ENCODE data around the gene HSP90AA1. TPM values are rescaled to one million over a fixed set of nuclear protein-coding genes. Genes with fewer than 3 reads are reported as not detected.
"Not testable (repeated sequence)": the region's sequence is repeated elsewhere in the genome, so short reads cannot be mapped to it uniquely, and the experiment has no call there.

HSP90AA1 gene
- total RNA-seq, 1 donor from 2014 or later, result 280 TPM

DNA sequence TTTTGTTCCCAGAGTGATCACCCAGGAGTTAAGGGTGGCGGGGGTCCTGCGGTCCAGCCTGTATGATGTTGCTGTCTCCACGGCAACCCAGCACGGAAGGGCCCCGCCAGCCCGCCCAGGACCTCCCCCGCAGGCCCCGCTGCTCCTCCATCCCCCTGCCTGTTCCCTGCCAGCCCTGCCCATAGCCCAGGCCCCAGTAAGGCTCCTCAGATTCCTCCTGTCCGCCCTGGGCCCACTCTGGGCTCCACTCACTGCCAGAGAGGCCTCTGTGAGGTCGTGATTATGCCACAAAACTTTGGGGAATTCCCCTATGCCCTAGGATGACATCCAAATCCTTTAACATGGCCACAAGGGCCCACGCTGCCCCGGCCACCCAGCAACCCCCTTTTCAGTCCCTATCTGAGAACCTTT is 20.8 kb downstream of the HSP90AA1 start:
- no peaks in the 10 kb centered on the region for H3K27me3 ChIP-seq (ENCODE audit: control insufficient read depth, insufficient read depth, low read length)
- DNase-seq (ENCODE audit: low read depth) (no peak), FAIRE-seq (no peak)
- H3K4me3 ChIP-seq (ENCODE audit: low read depth, low read length), result no peak overlapping the region
- TF ChIP-seq, protein P1, sequence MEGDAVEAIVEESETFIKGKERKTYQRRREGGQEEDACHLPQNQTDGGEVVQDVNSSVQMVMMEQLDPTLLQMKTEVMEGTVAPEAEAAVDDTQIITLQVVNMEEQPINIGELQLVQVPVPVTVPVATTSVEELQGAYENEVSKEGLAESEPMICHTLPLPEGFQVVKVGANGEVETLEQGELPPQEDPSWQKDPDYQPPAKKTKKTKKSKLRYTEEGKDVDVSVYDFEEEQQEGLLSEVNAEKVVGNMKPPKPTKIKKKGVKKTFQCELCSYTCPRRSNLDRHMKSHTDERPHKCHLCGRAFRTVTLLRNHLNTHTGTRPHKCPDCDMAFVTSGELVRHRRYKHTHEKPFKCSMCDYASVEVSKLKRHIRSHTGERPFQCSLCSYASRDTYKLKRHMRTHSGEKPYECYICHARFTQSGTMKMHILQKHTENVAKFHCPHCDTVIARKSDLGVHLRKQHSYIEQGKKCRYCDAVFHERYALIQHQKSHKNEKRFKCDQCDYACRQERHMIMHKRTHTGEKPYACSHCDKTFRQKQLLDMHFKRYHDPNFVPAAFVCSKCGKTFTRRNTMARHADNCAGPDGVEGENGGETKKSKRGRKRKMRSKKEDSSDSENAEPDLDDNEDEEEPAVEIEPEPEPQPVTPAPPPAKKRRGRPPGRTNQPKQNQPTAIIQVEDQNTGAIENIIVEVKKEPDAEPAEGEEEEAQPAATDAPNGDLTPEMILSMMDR (IDR thresholded peaks at IDR 0.05; ENCODE audit: insufficient read depth, low read length, severe bottlenecking), result no peak
- H3K36me3 ChIP-seq (ENCODE audit: control insufficient read depth, insufficient read depth, low read length), result no peaks in the 10 kb centered on the region

DNA sequence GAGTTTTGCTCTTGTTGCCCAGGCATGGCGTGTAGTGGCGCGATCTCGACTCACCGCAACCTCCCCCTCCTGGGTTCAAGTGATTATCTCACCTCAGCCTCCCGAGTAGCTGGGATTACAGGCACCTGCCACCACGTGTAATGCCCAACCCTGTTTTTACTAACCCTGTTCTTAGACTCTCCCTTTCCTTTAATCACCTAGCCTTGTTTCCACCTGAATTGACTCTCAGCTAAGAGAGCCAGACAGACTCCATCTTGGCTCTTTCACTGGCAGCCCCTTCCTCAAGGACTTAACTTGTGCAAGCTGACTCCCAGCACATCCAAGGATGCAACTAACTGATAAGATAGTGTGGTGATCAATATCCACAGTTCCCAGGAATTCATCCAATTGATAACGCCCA is 22.3 kb downstream of the HSP90AA1 start:
- not testable (repeated sequence) for FAIRE-seq; H3K4me3 ChIP-seq (ENCODE audit: low read depth, low read length); H3K36me3 ChIP-seq (ENCODE audit: control insufficient read depth, insufficient read depth, low read length); H3K27me3 ChIP-seq (ENCODE audit: control insufficient read depth, insufficient read depth, low read length); DNase-seq (ENCODE audit: low read depth)

DNA sequence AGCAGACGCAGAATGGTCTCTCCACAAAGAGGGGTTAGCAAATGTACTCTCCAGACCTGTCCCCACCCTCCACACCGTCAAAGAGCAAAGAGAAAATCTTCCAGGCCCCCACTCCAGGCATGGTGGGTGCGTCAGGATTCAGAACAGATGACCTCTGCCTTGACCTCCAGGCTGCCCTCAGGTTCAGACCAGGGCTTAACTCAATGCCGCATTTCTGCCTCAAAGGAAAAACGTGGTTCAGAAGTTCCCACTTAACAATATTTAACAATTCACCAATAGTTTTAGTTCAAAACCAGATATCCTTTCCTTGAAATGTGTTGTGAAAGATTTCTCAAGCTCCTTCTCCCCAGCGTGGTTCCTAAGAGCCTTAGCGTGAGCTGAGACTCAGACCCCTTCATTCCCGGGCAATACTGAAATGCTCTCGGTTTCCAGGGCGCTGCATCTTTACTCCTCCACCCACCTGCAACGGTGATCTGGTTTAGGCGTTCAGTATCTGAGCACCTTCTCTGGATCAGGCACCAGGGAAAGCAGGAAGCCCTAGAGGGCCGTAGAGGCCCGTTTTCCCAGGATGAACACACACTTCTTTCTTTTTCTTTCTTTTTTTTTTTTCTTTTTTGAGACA is 22.9 kb downstream of the HSP90AA1 start:
- no peaks in the 10 kb centered on the region for H3K27me3 ChIP-seq (ENCODE audit: control insufficient read depth, insufficient read depth, low read length)
- TF ChIP-seq, protein P1 (IDR thresholded peaks at IDR 0.05; ENCODE audit: insufficient read depth, low read length, severe bottlenecking), result no peak
- no peak for FAIRE-seq
- no peak for DNase-seq (ENCODE audit: low read depth)
- no peaks in the 10 kb centered on the region for H3K36me3 ChIP-seq (ENCODE audit: control insufficient read depth, insufficient read depth, low read length)
- H3K4me3 ChIP-seq (ENCODE audit: low read depth, low read length), result no peak overlapping the region

DNA sequence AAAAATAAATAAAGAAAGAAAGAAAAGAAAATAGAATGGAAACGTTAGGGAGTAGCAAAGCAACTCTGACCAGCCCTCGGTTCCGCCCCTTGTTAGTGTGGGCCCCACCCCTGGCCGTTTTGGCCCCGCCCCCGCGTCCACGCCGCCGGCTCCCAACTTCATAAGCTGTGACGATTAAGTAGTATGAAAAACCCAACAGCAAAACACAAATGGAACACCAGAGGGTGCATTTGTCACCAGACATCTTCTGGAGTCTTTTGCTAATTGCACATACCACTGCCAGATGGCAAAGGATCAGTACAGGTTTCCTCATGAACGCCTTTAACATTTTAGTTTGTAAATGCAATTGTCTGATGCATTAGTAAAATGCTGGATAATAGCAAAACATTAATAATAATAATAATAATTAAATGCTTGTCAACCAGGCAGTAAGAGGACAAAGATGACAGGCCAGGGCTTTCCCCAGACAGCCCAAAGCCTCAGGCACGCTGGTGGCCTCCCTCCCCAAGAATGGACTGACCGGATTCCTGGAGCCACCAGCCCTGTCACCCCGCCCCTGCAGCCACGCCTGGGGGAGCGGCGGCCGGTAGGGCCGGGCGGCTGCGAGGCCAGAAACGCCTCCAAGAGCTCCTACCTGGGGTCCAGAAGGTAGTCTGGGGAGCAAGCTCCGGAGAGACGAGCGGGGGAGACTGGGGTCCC is 23.6 kb downstream of the HSP90AA1 start:
- H3K27me3 ChIP-seq (ENCODE audit: control insufficient read depth, insufficient read depth, low read length), result no peaks in the 10 kb centered on the region
- H3K4me3 ChIP-seq (ENCODE audit: low read depth, low read length), result no peak overlapping the region
- peak; percentile 89 for DNase-seq (ENCODE audit: low read depth)
- no peaks in the 10 kb centered on the region for H3K36me3 ChIP-seq (ENCODE audit: control insufficient read depth, insufficient read depth, low read length)
- TF ChIP-seq, protein P1 (IDR thresholded peaks at IDR 0.05; ENCODE audit: insufficient read depth, low read length, severe bottlenecking), result peak; percentile 54
- no peak for FAIRE-seq

DNA sequence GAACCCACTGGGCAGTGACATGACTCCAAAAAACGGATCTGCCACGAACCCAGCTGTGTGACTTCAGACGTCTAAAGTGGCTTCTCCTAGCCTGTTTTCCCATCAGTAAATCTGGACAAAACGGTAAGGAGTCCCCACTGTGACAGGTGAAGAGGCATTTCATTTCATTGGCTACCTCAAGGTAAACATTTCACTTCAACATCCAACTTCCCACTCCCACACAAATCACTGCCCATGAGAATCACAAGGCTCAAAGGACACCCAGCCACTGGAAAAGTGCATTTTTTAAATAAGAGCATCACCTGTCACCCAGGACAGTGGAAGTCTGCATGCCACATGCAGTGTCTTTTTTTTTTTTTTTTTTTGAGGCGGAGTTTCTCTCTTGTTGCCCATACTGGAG is 27.9 kb downstream of the HSP90AA1 start:
- DNase-seq (ENCODE audit: low read depth) (no peak), FAIRE-seq (no peak)
- H3K27me3 ChIP-seq (ENCODE audit: control insufficient read depth, insufficient read depth, low read length), result no peaks in the 10 kb centered on the region
- H3K36me3 ChIP-seq (ENCODE audit: control insufficient read depth, insufficient read depth, low read length), result no peaks in the 10 kb centered on the region
- TF ChIP-seq, protein P1 (IDR thresholded peaks at IDR 0.05; ENCODE audit: insufficient read depth, low read length, severe bottlenecking), result no peak
- H3K4me3 ChIP-seq (ENCODE audit: low read depth, low read length), result no peak overlapping the region

DNA sequence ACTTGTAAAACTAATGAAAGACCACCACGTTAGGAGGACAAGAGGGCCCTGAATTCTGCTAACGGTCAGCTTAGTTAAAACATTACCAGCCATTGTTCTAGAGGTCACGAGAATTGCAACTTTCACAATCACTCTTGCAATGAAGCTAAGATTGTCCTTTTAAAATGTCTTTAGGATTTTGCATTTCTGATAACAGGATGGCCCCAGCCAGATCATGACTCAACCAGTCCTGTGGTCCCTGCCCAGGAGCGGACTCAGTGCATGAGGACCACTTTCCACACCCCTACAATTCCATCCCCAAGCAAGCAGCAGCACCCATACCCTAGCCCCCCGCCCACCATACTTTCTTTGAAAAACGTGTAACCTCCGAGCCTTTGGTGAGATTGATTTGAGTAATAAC is 28.7 kb downstream of the HSP90AA1 start:
- Histone ChIP-seq H3K4me3 (ENCODE audit: low read depth, low read length) (no peak overlapping the region), H3K27me3 (ENCODE audit: control insufficient read depth, insufficient read depth, low read length) (no peaks in the 10 kb centered on the region), H3K36me3 (ENCODE audit: control insufficient read depth, insufficient read depth, low read length) (no peaks in the 10 kb centered on the region)
- TF ChIP-seq, protein P1 (IDR thresholded peaks at IDR 0.05; ENCODE audit: insufficient read depth, low read length, severe bottlenecking), result no peak
- FAIRE-seq (no peak), DNase-seq (ENCODE audit: low read depth) (no peak)
